SK-N-SH (cell line): Measurements from ENCODE around the gene ZNF592.
"Not testable (repeated sequence)": the region's sequence is repeated elsewhere in the genome, so short reads cannot be mapped to it uniquely, and the experiment has no call there.

Experiments
- CHD2 ChIP-seq: fragments of 150-350 bp; IDR thresholded peaks from 2 replicates; pipeline ENCODE4 v1.6.1; 2018; ENCODE audit warnings: low read length; ENCODE audit not compliant: partially characterized antibody
- GABPA ChIP-seq: IDR thresholded peaks from 2 replicates; pipeline ENCODE4 v1.4.0; 2012; ENCODE audit warnings: low read depth, mild to moderate bottlenecking
- JUND ChIP-seq: IDR thresholded peaks from 2 replicates; pipeline ENCODE4 v1.4.0; 2012
- MXI1 ChIP-seq: IDR thresholded peaks from 2 replicates; pipeline ENCODE4 v1.6.1; 2012; ENCODE audit warnings: mild to moderate bottlenecking, low read depth, low read length, improper control_type of control experiment
- POLR2AphosphoS5 ChIP-seq: IDR thresholded peaks from 2 replicates; pipeline ENCODE4 v1.6.1; 2012; ENCODE audit warnings: low read depth, low read length
- SIN3A ChIP-seq: IDR thresholded peaks from 2 replicates; pipeline ENCODE4 v1.6.1; 2012; ENCODE audit warnings: low read depth, mild to moderate bottlenecking, low read length, moderate library complexity, borderline replicate concordance
- TEAD4 ChIP-seq: IDR thresholded peaks from 2 replicates; pipeline ENCODE4 v1.4.0; 2012; ENCODE audit warnings: mild to moderate bottlenecking, borderline replicate concordance; ENCODE audit not compliant: insufficient read depth
- YY1 ChIP-seq: IDR thresholded peaks from 2 replicates; pipeline ENCODE4 v1.4.0; 2012; ENCODE audit warnings: low read depth, mild to moderate bottlenecking
- TF ChIP-seq, protein P1 (sequence below): fragments of 200-600 bp; sonication (generic); IDR thresholded peaks from 2 replicates; pipeline ENCODE4 v1.6.1; 2017; ENCODE audit warnings: antibody characterized with exemption, mild to moderate bottlenecking, moderate library complexity
- TF ChIP-seq, protein P2 (sequence below): IDR thresholded peaks from 2 replicates; pipeline ENCODE4 v1.6.1; 2012; ENCODE audit warnings: mild to moderate bottlenecking, low read depth, low read length, moderate library complexity
- TF ChIP-seq, protein P3 (sequence below): IDR thresholded peaks from 2 replicates; pipeline ENCODE4 v1.4.0; 2012; ENCODE audit warnings: low read depth, borderline replicate concordance

DNA sequence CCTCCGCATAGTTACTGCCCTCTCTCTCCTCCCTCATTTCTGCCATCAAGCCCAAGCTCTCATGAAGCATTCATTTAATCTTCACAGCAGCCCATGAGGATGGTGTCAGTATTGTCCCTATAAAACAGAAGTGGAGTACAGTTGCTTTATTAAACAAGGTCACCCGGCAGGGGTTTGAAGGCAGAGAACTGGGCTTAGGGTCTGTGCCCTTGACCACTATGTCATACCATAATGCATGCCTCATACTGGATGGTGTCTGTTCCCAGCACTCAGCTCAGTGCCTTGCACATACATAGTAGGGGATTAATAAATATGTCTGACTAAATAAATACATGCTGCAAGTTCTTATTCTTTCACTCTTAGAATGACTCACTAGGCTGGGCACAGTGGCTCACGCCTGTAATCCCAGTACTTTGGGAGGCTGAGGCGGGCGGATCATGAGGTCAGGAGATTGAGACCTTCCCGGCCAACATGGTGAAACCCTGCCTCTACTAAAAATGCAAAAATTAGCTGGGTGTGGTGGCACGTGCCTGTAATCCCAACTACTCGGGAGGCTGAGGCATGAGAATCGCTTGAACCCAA lies 12.8 kb upstream of the ZNF592 start:
- TF ChIP-seq, protein P1, sequence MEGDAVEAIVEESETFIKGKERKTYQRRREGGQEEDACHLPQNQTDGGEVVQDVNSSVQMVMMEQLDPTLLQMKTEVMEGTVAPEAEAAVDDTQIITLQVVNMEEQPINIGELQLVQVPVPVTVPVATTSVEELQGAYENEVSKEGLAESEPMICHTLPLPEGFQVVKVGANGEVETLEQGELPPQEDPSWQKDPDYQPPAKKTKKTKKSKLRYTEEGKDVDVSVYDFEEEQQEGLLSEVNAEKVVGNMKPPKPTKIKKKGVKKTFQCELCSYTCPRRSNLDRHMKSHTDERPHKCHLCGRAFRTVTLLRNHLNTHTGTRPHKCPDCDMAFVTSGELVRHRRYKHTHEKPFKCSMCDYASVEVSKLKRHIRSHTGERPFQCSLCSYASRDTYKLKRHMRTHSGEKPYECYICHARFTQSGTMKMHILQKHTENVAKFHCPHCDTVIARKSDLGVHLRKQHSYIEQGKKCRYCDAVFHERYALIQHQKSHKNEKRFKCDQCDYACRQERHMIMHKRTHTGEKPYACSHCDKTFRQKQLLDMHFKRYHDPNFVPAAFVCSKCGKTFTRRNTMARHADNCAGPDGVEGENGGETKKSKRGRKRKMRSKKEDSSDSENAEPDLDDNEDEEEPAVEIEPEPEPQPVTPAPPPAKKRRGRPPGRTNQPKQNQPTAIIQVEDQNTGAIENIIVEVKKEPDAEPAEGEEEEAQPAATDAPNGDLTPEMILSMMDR, result not testable (repeated sequence)
- TF ChIP-seq, protein P2, sequence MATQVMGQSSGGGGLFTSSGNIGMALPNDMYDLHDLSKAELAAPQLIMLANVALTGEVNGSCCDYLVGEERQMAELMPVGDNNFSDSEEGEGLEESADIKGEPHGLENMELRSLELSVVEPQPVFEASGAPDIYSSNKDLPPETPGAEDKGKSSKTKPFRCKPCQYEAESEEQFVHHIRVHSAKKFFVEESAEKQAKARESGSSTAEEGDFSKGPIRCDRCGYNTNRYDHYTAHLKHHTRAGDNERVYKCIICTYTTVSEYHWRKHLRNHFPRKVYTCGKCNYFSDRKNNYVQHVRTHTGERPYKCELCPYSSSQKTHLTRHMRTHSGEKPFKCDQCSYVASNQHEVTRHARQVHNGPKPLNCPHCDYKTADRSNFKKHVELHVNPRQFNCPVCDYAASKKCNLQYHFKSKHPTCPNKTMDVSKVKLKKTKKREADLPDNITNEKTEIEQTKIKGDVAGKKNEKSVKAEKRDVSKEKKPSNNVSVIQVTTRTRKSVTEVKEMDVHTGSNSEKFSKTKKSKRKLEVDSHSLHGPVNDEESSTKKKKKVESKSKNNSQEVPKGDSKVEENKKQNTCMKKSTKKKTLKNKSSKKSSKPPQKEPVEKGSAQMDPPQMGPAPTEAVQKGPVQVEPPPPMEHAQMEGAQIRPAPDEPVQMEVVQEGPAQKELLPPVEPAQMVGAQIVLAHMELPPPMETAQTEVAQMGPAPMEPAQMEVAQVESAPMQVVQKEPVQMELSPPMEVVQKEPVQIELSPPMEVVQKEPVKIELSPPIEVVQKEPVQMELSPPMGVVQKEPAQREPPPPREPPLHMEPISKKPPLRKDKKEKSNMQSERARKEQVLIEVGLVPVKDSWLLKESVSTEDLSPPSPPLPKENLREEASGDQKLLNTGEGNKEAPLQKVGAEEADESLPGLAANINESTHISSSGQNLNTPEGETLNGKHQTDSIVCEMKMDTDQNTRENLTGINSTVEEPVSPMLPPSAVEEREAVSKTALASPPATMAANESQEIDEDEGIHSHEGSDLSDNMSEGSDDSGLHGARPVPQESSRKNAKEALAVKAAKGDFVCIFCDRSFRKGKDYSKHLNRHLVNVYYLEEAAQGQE, result not testable (repeated sequence)
- not testable (repeated sequence) for TF ChIP-seq POLR2AphosphoS5, YY1, GABPA, MXI1, SIN3A, JUND, CHD2, TEAD4
- TF ChIP-seq, protein P3, sequence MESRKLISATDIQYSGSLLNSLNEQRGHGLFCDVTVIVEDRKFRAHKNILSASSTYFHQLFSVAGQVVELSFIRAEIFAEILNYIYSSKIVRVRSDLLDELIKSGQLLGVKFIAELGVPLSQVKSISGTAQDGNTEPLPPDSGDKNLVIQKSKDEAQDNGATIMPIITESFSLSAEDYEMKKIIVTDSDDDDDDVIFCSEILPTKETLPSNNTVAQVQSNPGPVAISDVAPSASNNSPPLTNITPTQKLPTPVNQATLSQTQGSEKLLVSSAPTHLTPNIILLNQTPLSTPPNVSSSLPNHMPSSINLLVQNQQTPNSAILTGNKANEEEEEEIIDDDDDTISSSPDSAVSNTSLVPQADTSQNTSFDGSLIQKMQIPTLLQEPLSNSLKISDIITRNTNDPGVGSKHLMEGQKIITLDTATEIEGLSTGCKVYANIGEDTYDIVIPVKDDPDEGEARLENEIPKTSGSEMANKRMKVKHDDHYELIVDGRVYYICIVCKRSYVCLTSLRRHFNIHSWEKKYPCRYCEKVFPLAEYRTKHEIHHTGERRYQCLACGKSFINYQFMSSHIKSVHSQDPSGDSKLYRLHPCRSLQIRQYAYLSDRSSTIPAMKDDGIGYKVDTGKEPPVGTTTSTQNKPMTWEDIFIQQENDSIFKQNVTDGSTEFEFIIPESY, result not testable (repeated sequence)
